ENCODE data around the gene CATSPERD. TPM values are rescaled to one million over a fixed set of nuclear protein-coding genes. Genes with fewer than 3 reads are reported as not detected.
A peak's percentile ranks its signal among the peaks of the same experiment; 100 is the strongest.
"Not testable (repeated sequence)": the region's sequence is repeated elsewhere in the genome, so short reads cannot be mapped to it uniquely, and the experiment has no call there.

The CATSPERD gene
- total RNA-seq, 3 donors from 2014 or later, result not detected

- Histone ChIP-seq H3K9me3 (no peaks in the 10 kb centered on the region), H3K4me1 (ENCODE audit: low read depth) (no peaks in the 10 kb centered on the region), H3K4me3 (no peak overlapping the region), H3K36me3 (ENCODE audit: low read depth) (no peaks in the 10 kb centered on the region)
- intact Hi-C loops (cut with DNase I, micrococcal nuclease), result no loop called here
- ATAC-seq, result no peak
- DNase-seq, result no peak
- no peak for TF ChIP-seq CTCF (IDR thresholded peaks at IDR 0.05)
Observed at GRCh38 chr19:5774921-5775320, 54.5 kb downstream of the CATSPERD start.

- no peak for TF ChIP-seq CTCF (IDR thresholded peaks at IDR 0.05)
- no peaks in the 10 kb centered on the region for H3K9me3 ChIP-seq
- H3K4me1 ChIP-seq (ENCODE audit: low read depth), result no peaks in the 10 kb centered on the region
- DNase-seq, result no peak
- intact Hi-C loops (cut with DNase I, micrococcal nuclease), result no loop called here
- H3K36me3 ChIP-seq (ENCODE audit: low read depth), result no peaks in the 10 kb centered on the region
- no peak overlapping the region for H3K4me3 ChIP-seq
- ATAC-seq, result no peak
Observed at GRCh38 chr19:5775668-5776309, 55.4 kb downstream of the CATSPERD start.

GRCh38 chr19:5778402-5778801 lies 58.0 kb downstream of the CATSPERD start:
- no peaks in the 10 kb centered on the region for H3K4me1 ChIP-seq (ENCODE audit: low read depth)
- TF ChIP-seq CTCF (IDR thresholded peaks at IDR 0.05), result no peak
- no peak overlapping the region for H3K4me3 ChIP-seq
- H3K36me3 ChIP-seq (ENCODE audit: low read depth), result no peaks in the 10 kb centered on the region
- no peaks in the 10 kb centered on the region for H3K9me3 ChIP-seq
- intact Hi-C loops (cut with DNase I, micrococcal nuclease), result no loop called here
- ATAC-seq, result no peak
- no peak for DNase-seq

- intact Hi-C loops (cut with DNase I, micrococcal nuclease), result not testable (repeated sequence)
Observed at GRCh38 chr19:5780916-5781315, 60.5 kb downstream of the CATSPERD start.

GRCh38 chr19:5782322-5782721 lies 61.9 kb downstream of the CATSPERD start:
- intact Hi-C loops (cut with DNase I, micrococcal nuclease), result no loop called here
- H3K4me1 ChIP-seq (ENCODE audit: low read depth), result no peaks in the 10 kb centered on the region
- no peaks in the 10 kb centered on the region for H3K9me3 ChIP-seq
- H3K4me3 ChIP-seq, result no peak overlapping the region
- no peak for DNase-seq
- H3K36me3 ChIP-seq (ENCODE audit: low read depth), result peaks cover 5% of the 10 kb centered on the region
- no peak for TF ChIP-seq CTCF (IDR thresholded peaks at IDR 0.05)
- peak; percentile 23 for ATAC-seq

More at GRCh38 chr19:5780916-5781315, 60.5 kb downstream of the CATSPERD start:
- H3K4me3 ChIP-seq; DNase-seq; H3K4me1 ChIP-seq (ENCODE audit: low read depth); H3K9me3 ChIP-seq; H3K36me3 ChIP-seq (ENCODE audit: low read depth); ATAC-seq: not testable (repeated sequence)

GRCh38 chr19:5782945-5783919 lies 62.8 kb downstream of the CATSPERD start:
- peaks cover 9% of the 10 kb centered on the region for H3K36me3 ChIP-seq (ENCODE audit: low read depth)
- intact Hi-C loops (cut with DNase I, micrococcal nuclease), result no loop called here
- ATAC-seq (peak; percentile 6), DNase-seq (no peak)
- H3K4me1 ChIP-seq (ENCODE audit: low read depth), result no peaks in the 10 kb centered on the region
- TF ChIP-seq CTCF (IDR thresholded peaks at IDR 0.05), result no peak
- no peak overlapping the region for H3K4me3 ChIP-seq
- H3K9me3 ChIP-seq, result no peaks in the 10 kb centered on the region
